WERI-Rb-1 (cell line): ENCODE measurements around the gene ZNRF1.
"Not testable (repeated sequence)": the region's sequence is repeated elsewhere in the genome, so short reads cannot be mapped to it uniquely, and the experiment has no call there.

Experiments used
- DNase-seq: peaks from one replicate; pipeline ENCODE4 v3.0.0-alpha.2; 2020
- H3K27ac ChIP-seq: fragments of 250-450 bp; sonication (Bioruptor Pico); 2 replicates; pipeline ENCODE4 v1.5.1; 2020; ENCODE audit warnings: mild to moderate bottlenecking, moderate library complexity
- H3K27me3 ChIP-seq: fragments of 250-450 bp; sonication (Bioruptor Pico); 2 replicates; pipeline ENCODE4 v1.5.1; 2021; ENCODE audit warnings: mild to moderate bottlenecking, low read depth, moderate library complexity; ENCODE audit not compliant: insufficient read depth, severe bottlenecking
- H3K36me3 ChIP-seq: fragments of 250-450 bp; sonication (Bioruptor Pico); 2 replicates; pipeline ENCODE4 v1.5.1; 2020; ENCODE audit warnings: mild to moderate bottlenecking, moderate library complexity
- H3K4me3 ChIP-seq: 2 replicates; pipeline ENCODE4 v1.5.1; 2011; ENCODE audit warnings: low read depth, mild to moderate bottlenecking, control low read depth, low read length
- H3K9me3 ChIP-seq: fragments of 250-450 bp; sonication (Bioruptor Pico); 2 replicates; pipeline ENCODE4 v1.5.1; 2021; ENCODE audit warnings: mild to moderate bottlenecking, moderate library complexity; ENCODE audit not compliant: severe bottlenecking
- TF ChIP-seq, protein P1 (sequence below): IDR thresholded peaks from 2 replicates; pipeline ENCODE4 v1.5.1; 2011; ENCODE audit warnings: low read depth, mild to moderate bottlenecking, control low read depth, inconsistent platforms, low read length

The ZNRF1 gene

DNA sequence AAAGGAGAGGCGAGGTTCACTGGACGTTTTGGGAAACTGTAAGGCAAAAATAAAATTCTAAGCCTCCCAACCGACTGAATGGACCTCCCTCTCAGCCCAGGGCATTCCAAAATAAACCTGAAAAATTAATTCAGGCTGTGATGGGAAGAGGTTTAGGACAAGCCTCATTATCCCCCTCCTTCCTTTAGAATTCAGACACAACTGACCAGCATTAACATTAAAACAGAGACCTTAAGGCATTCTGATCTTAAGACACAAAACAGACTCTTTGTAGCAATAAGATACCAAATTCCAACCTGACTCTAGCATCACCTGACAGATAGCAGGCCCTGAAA lies 118.1 kb downstream of the ZNRF1 start:
- Histone ChIP-seq H3K4me3 (no peak overlapping the region), H3K27ac (no peak overlapping the region), H3K9me3 (peaks cover 8% of the 10 kb centered on the region), H3K27me3 (no peaks in the 10 kb centered on the region), H3K36me3 (no peaks in the 10 kb centered on the region)
- DNase-seq = no peak
- TF ChIP-seq, protein P1, sequence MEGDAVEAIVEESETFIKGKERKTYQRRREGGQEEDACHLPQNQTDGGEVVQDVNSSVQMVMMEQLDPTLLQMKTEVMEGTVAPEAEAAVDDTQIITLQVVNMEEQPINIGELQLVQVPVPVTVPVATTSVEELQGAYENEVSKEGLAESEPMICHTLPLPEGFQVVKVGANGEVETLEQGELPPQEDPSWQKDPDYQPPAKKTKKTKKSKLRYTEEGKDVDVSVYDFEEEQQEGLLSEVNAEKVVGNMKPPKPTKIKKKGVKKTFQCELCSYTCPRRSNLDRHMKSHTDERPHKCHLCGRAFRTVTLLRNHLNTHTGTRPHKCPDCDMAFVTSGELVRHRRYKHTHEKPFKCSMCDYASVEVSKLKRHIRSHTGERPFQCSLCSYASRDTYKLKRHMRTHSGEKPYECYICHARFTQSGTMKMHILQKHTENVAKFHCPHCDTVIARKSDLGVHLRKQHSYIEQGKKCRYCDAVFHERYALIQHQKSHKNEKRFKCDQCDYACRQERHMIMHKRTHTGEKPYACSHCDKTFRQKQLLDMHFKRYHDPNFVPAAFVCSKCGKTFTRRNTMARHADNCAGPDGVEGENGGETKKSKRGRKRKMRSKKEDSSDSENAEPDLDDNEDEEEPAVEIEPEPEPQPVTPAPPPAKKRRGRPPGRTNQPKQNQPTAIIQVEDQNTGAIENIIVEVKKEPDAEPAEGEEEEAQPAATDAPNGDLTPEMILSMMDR = no peak

DNA sequence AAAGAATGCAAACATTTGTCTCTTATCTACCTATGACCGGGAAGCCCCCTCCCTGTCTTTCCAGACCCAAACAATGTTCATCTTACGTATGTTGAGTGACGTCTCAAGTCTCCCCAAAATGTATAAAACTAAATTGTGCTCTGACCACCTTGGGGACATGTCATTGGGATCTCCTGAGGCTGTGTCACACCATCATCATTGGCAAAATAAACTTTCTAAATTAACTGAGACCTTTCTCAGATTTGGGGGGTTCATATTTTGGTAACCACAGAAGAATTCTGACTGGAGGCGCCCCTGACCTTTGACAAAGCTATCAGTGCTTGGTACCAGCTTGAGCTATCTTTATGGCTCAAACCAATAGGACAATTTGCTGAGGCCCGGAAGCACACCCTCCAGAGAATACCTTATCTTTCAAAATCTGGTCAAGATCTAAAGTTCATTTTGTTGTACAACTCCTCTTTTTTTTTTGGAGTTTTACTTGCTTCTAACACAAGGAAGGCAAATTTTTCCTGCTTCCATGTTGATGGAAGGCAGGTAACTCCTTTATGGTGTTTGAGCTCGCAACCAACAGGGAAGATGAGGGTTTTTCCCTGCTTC lies 120.2 kb downstream of the ZNRF1 start:
- TF ChIP-seq, protein P1 = no peak
- Histone ChIP-seq H3K9me3 (peaks cover 12% of the 10 kb centered on the region), H3K36me3 (no peaks in the 10 kb centered on the region), H3K27me3 (no peaks in the 10 kb centered on the region), H3K27ac (no peak overlapping the region), H3K4me3 (no peak overlapping the region)
- no peak for DNase-seq

- H3K27ac ChIP-seq = no peak overlapping the region
- H3K27me3 ChIP-seq = no peaks in the 10 kb centered on the region
- H3K36me3 ChIP-seq = no peaks in the 10 kb centered on the region
- TF ChIP-seq, protein P1 = no peak
- H3K9me3 ChIP-seq = peaks cover 12% of the 10 kb centered on the region
- no peak for DNase-seq
- no peak overlapping the region for H3K4me3 ChIP-seq
Observed at GRCh38 chr16:75120253-75120652, 121.4 kb downstream of the ZNRF1 start.

GRCh38 chr16:75121949-75122568 lies 123.2 kb downstream of the ZNRF1 start:
- Histone ChIP-seq H3K27ac (no peak overlapping the region), H3K36me3 (no peaks in the 10 kb centered on the region), H3K9me3 (peaks cover 12% of the 10 kb centered on the region), H3K4me3 (no peak overlapping the region), H3K27me3 (no peaks in the 10 kb centered on the region)
- TF ChIP-seq, protein P1 = no peak
- no peak for DNase-seq

DNA sequence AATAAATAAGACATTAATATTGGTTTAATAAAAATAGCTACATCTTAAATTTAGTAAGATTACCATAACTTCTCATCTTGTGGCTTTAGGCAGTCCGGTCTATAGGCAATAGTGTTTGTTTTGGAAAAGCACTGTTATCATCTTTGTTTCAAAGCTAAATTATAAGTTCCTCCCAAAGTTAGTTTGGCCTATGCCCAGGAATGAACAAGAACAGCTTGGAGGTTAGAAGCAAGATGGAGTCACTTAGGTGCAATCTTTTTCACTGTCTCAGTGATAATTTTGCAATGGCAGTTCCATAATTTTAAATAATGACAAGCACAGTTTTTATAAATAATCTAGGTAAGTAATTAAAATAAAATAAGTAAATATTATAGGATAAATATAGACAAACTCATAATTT lies 123.8 kb downstream of the ZNRF1 start:
- TF ChIP-seq, protein P1 = no peak
- DNase-seq = no peak
- H3K9me3 ChIP-seq = peaks cover 16% of the 10 kb centered on the region
- no peak overlapping the region for H3K4me3 ChIP-seq
- no peak overlapping the region for H3K27ac ChIP-seq
- H3K27me3 ChIP-seq = no peaks in the 10 kb centered on the region
- no peaks in the 10 kb centered on the region for H3K36me3 ChIP-seq

DNA sequence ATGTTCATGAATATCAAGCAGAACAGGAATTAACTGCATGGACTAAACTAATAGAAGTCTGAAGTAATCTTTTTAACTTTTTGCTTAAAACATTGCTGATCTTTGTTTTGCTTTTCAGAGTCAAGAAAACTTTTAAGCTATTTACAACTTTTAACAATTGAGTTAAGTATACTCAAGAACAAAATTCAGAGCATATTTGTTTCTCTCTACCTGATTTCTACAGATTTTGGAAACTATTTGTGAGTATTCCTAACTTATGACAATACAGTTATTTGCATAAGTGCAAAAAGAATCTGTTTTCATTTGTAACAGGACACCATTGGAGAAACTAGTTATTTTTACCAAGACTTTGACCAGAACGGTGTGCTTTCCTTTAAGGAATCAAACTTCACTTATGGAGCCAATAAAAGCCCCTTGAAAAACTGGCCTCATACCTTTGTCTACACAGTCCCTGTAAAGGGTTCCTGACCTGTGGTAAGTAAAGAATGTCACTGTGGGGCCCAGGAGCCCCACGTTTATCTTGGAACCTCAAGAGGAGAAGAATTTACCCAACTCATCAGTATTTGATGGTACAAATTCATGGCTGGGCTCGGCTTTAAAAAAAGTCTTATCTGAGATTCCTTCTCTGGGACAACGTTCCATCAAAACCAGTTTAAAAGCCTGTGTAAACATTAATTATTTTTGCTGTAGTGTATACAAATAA lies 129.0 kb downstream of the ZNRF1 start:
- no peak for DNase-seq

DNA sequence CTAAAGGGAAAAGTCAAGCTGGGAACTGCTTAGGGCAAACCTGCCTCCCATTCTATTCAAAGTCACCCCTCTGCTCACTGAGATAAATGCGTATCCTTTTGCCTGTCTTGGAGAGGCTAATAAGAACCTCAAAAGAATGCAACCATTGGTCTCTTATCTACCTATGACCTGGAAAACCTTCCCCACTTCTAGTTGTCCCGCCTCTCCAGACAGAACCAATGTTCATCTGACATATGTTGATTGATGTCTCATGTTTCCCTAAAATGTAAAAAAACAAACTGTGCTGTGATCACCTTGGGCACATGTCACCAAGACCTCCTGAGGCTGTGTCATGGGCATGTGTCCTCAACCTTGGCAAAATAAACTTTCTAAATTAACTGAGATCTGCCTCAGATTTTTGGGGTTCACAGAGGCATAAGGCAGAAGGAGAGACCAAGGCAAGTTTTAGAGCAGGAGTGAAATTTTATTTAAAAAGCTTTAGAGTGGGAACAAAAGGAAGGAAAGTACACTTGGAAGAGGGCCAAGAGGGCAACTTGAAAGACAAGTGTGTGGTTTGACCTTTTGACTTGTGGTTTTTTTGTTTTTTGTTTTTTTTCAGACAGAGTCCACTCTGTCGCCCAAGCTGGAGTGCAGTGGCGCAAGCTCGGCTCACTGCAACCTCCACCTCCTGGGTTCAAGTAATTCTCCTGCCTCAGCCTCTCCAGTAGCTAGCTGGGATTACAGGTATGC lies 130.8 kb downstream of the ZNRF1 start:
- H3K27me3 ChIP-seq, DNase-seq, H3K36me3 ChIP-seq, H3K27ac ChIP-seq, H3K4me3 ChIP-seq: not testable (repeated sequence)
- peaks cover 10% of the 10 kb centered on the region for H3K9me3 ChIP-seq

More for the DNA sequence above, 129.0 kb downstream of the ZNRF1 start:
- no peak overlapping the region for H3K4me3 ChIP-seq
- no peaks in the 10 kb centered on the region for H3K27me3 ChIP-seq
- TF ChIP-seq, protein P1 = no peak
- H3K27ac ChIP-seq = no peak overlapping the region
- H3K9me3 ChIP-seq = peaks cover 10% of the 10 kb centered on the region
- no peaks in the 10 kb centered on the region for H3K36me3 ChIP-seq
